Gastrocnemius medialis (tissue), 4 donors: ENCODE data around the gene RNASEL. TPM values are rescaled to one million over a fixed set of nuclear protein-coding genes. Genes with fewer than 3 reads are reported as not detected.

Experiments used
- ATAC-seq, 2 donors: fragments of 150-250 bp; one replicate each; pipeline ENCODE4 v1.9.1; 2016
- DNase-seq, 2 donors: peaks; one replicate each; pipeline ENCODE4 v3.0.0-alpha.2; 2019
- H3K27ac ChIP-seq, 4 donors: fragments of 200-600 bp; sonication (generic); 1 replicate in 1 of 4; 2 replicates in 3 of 4; pipeline ENCODE4 v1.5.1; 2016 to 2018; ENCODE audit warnings: mild to moderate bottlenecking in 2 of 4, moderate library complexity in 1 of 4
- H3K27me3 ChIP-seq, 3 donors: fragments of 200-600 bp; sonication (generic) in 2 of 3; 1 replicate in 1 of 3; 2 replicates in 2 of 3; pipeline versions ENCODE4 v1.5.1 to v1.6.0; 2016 to 2019; ENCODE audit warnings: mild to moderate bottlenecking in 1 of 3, moderate library complexity in 1 of 3
- H3K36me3 ChIP-seq, 2 donors: fragments of 200-600 bp; sonication (generic) in 1 of 2; one replicate each; pipeline ENCODE4 v1.5.1; 2017 to 2018
- H3K4me1 ChIP-seq, 2 donors: fragments of 200-600 bp; sonication (generic) in 1 of 2; one replicate each; pipeline ENCODE4 v1.5.1; 2016 to 2017; ENCODE audit warnings: mild to moderate bottlenecking in 2 of 2
- H3K4me3 ChIP-seq, 4 donors: fragments of 200-600 bp; sonication (generic) in 3 of 4; 1 replicate in 1 of 4; 2 replicates in 3 of 4; pipeline ENCODE4 v1.5.1; 2016 to 2019; ENCODE audit warnings: mild to moderate bottlenecking in 2 of 4
- H3K9me3 ChIP-seq, 3 donors: fragments of 200-600 bp; sonication (generic) in 2 of 3; 1 replicate in 1 of 3; 2 replicates in 2 of 3; pipeline ENCODE4 v1.5.1; 2016 to 2019
- POLR2A ChIP-seq, 2 donors: fragments of 450-650 bp; IDR thresholded peaks; one replicate each; pipeline ENCODE4 v1.6.1; 2017; ENCODE audit warnings: antibody characterized with exemption in 2 of 2, mild to moderate bottlenecking in 2 of 2, moderate library complexity in 2 of 2
- in situ Hi-C, 4 donors: fragments of 200-750 bp; cut with MboI; loops; one replicate each; pipeline versions ENCODE4 v1.15.0 to v1.8.0; 2017; ENCODE audit warnings: low sequenced_read_pairs in 4 of 4
- intact Hi-C: fragments of 100-400 bp; cut with DNase I; formaldehyde crosslinking; loops from one replicate; pipeline ENCODE4 v1.15.1; 2023; ENCODE audit warnings: low total_unique reads
- total RNA-seq, 4 donors: library from RNA; depleted of rRNA; stranded (reverse); fragments of >200 nt; gene quantifications; one replicate each; pipeline versions ENCODE4 v1.1.0 to v1.2.3, GENCODE V29; 2016
- TF ChIP-seq, protein P1 (sequence below), 5 experiments: fragments of 450-650 bp in 3 of 5; fragments of 200-600 bp in 2 of 5; sonication (generic) in 2 of 5; IDR thresholded peaks in 4 of 5; conservative IDR thresholded peaks in 1 of 5; 1 replicate in 4 of 5; 2 replicates in 1 of 5; pipeline ENCODE4 v1.5.1; 2016 to 2019; ENCODE audit warnings: antibody characterized with exemption in 5 of 5, mild to moderate bottlenecking in 3 of 5, moderate library complexity in 3 of 5

The RNASEL gene
- total RNA-seq, 4 donors from 2014 or later, result 0.51 to 4.4 (median 2.4) TPM

- TF ChIP-seq, protein P1, sequence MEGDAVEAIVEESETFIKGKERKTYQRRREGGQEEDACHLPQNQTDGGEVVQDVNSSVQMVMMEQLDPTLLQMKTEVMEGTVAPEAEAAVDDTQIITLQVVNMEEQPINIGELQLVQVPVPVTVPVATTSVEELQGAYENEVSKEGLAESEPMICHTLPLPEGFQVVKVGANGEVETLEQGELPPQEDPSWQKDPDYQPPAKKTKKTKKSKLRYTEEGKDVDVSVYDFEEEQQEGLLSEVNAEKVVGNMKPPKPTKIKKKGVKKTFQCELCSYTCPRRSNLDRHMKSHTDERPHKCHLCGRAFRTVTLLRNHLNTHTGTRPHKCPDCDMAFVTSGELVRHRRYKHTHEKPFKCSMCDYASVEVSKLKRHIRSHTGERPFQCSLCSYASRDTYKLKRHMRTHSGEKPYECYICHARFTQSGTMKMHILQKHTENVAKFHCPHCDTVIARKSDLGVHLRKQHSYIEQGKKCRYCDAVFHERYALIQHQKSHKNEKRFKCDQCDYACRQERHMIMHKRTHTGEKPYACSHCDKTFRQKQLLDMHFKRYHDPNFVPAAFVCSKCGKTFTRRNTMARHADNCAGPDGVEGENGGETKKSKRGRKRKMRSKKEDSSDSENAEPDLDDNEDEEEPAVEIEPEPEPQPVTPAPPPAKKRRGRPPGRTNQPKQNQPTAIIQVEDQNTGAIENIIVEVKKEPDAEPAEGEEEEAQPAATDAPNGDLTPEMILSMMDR (IDR thresholded peaks at IDR 0.05 in 4 of 5, conservative IDR thresholded peaks at IDR 0.05 in 1 of 5), result no peak
- TF ChIP-seq POLR2A (IDR thresholded peaks at IDR 0.05), result no peak
- no peak overlapping the region for H3K4me3 ChIP-seq
- no peak for DNase-seq
- H3K36me3 ChIP-seq, result no peaks in the 10 kb centered on the region
- intact Hi-C loops (no loop called here), in situ Hi-C loops (no loop called here)
- peaks cover 19 to 23% of the 10 kb centered on the region in 2 donors for H3K4me1 ChIP-seq
- H3K27ac ChIP-seq, result no peak overlapping the region
- H3K9me3 ChIP-seq, result no peaks in the 10 kb centered on the region
- no peak for ATAC-seq
- H3K27me3 ChIP-seq, result no peaks in the 10 kb centered on the region
Observed at GRCh38 chr1:182610606-182611194, 21.6 kb upstream of the RNASEL start.

- Histone ChIP-seq H3K36me3 (no peaks in the 10 kb centered on the region), H3K4me3 (no peak overlapping the region), H3K4me1 (peaks cover 20 to 21% of the 10 kb centered on the region in 2 donors), H3K9me3 (no peaks in the 10 kb centered on the region), H3K27ac (peak overlapping the region in 3 of 4 donors; percentile 1 to 35 (median 17)), H3K27me3 (no peaks in the 10 kb centered on the region)
- DNase-seq, result no peak
- in situ Hi-C loops (no loop called here), intact Hi-C loops (loop anchor here (10.0 kb wide), 2 partner anchors 464 to 1026 kb away; partner anchors contain the start of gene ARPC5)
- TF ChIP-seq, protein P1 (IDR thresholded peaks at IDR 0.05 in 4 of 5, conservative IDR thresholded peaks at IDR 0.05 in 1 of 5), result no peak
- no peak for TF ChIP-seq POLR2A (IDR thresholded peaks at IDR 0.05)
- ATAC-seq, result no peak
Observed at GRCh38 chr1:182608845-182609610, 20.0 kb upstream of the RNASEL start.

DNA sequence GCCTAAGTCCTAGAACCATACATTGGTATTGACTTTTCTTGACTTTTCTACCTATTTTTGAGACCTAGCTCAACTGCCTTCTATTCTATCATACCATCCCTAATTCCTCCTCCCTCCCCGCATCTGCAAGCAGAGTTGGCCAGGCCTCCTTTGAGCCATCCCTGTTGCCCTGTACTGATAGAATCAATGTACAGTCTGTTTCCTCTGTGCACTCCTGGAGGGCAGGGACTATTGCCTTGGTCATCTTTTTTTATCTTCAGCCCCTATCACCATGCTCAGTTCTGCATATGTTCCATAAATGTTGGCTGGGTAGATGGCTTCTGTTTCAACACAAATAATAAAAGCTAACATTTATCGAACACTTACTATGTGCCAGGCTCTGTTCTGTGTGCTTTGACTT lies 19.2 kb upstream of the RNASEL start:
- DNase-seq (no peak), ATAC-seq (no peak)
- Histone ChIP-seq H3K27me3 (no peaks in the 10 kb centered on the region), H3K9me3 (no peaks in the 10 kb centered on the region), H3K36me3 (no peaks in the 10 kb centered on the region), H3K4me1 (peaks cover 18 to 27% of the 10 kb centered on the region in 2 donors), H3K4me3 (no peak overlapping the region), H3K27ac (no peak overlapping the region)
- intact Hi-C loops (loop anchor here (10.0 kb wide), 2 partner anchors 463 to 1027 kb away; partner anchors contain the start of gene ARPC5), in situ Hi-C loops (no loop called here)
- TF ChIP-seq, protein P1 (IDR thresholded peaks at IDR 0.05 in 4 of 5, conservative IDR thresholded peaks at IDR 0.05 in 1 of 5), result no peak
- no peak for TF ChIP-seq POLR2A (IDR thresholded peaks at IDR 0.05)

GRCh38 chr1:182607566-182607965 lies 18.5 kb upstream of the RNASEL start:
- no peaks in the 10 kb centered on the region for H3K27me3 ChIP-seq
- TF ChIP-seq, protein P1 (IDR thresholded peaks at IDR 0.05 in 4 of 5, conservative IDR thresholded peaks at IDR 0.05 in 1 of 5), result no peak
- TF ChIP-seq POLR2A (IDR thresholded peaks at IDR 0.05), result no peak
- no peak for DNase-seq
- no peak overlapping the region for H3K4me3 ChIP-seq
- ATAC-seq, result no peak
- peaks cover 18 to 27% of the 10 kb centered on the region in 2 donors for H3K4me1 ChIP-seq
- intact Hi-C loops, result loop anchor here (10.0 kb wide), 2 partner anchors 463 to 1027 kb away; partner anchors contain the start of gene ARPC5
- in situ Hi-C loops, result no loop called here
- no peak overlapping the region for H3K27ac ChIP-seq
- no peaks in the 10 kb centered on the region for H3K9me3 ChIP-seq
- no peaks in the 10 kb centered on the region for H3K36me3 ChIP-seq
